Head of caudate nucleus (tissue), 42 donors: ENCODE data around the gene IMMT.

ENCODE experiments used
- DNase-seq, 42 donors: peaks; one replicate each; pipeline versions ENCODE4 v3.0.0 to v3.0.0-alpha.2; 2020 to 2021; ENCODE audit warnings: mixed read lengths in 7 of 42
- intact Hi-C: fragments of 100-400 bp; cut with DNase I; formaldehyde crosslinking; loops from one replicate; pipeline ENCODE4 v1.15.0; 2022

The IMMT gene

GRCh38 chr2:86227685-86228084, 32.4 kb upstream of the IMMT start:
- DNase-seq = peak in 1 of 42 donors; percentile 16
- intact Hi-C loops = no loop called here

GRCh38 chr2:86226636-86227520, 31.6 kb upstream of the IMMT start:
- intact Hi-C loops = no loop called here
- DNase-seq = peak in 2 of 42 donors; percentile 16 to 20

GRCh38 chr2:86226070-86226469, 30.8 kb upstream of the IMMT start:
- peak in 2 of 42 donors; percentile 23 to 32 for DNase-seq
- intact Hi-C loops = no loop called here

- intact Hi-C loops = no loop called here
Measured at GRCh38 chr2:86225581-86225980, 30.3 kb upstream of the IMMT start.

GRCh38 chr2:86224645-86225355, 29.5 kb upstream of the IMMT start:
- intact Hi-C loops = no loop called here
- DNase-seq = peak in 2 of 42 donors; percentile 25 to 37

More at GRCh38 chr2:86225581-86225980, 30.3 kb upstream of the IMMT start:
- DNase-seq = peak; percentile 38 to 91 (median 70)

- DNase-seq = peak in 9 of 42 donors; percentile 21 to 58 (median 39)
- intact Hi-C loops = no loop called here
Measured at GRCh38 chr2:86223927-86224560, 28.8 kb upstream of the IMMT start.

GRCh38 chr2:86223140-86223926, 28.1 kb upstream of the IMMT start:
- peak; percentile 30 to 90 (median 68) for DNase-seq
- intact Hi-C loops = no loop called here

GRCh38 chr2:86221066-86221684, 25.9 kb upstream of the IMMT start:
- peak in 35 of 42 donors; percentile 28 to 85 (median 64) for DNase-seq
- intact Hi-C loops = no loop called here

GRCh38 chr2:86219896-86220295, 24.6 kb upstream of the IMMT start:
- intact Hi-C loops = loop anchor here (10.0 kb wide), 1 partner anchor 145 kb away; no protein-coding TSS in a partner anchor

GRCh38 chr2:86218124-86218523, 22.9 kb upstream of the IMMT start:
- DNase-seq = peak in 1 of 42 donors; percentile 21
- intact Hi-C loops = loop anchor here (10.0 kb wide), 1 partner anchor 147 kb away; no protein-coding TSS in a partner anchor

More at GRCh38 chr2:86219896-86220295, 24.6 kb upstream of the IMMT start:
- peak in 3 of 42 donors; percentile 0 to 11 (median 11) for DNase-seq

GRCh38 chr2:86216575-86217555, 21.6 kb upstream of the IMMT start:
- peak in 38 of 42 donors; percentile 27 to 81 (median 56) for DNase-seq
- intact Hi-C loops = loop anchor here (10.0 kb wide), 1 partner anchor 148 kb away; no protein-coding TSS in a partner anchor

GRCh38 chr2:86214503-86214832, 19.2 kb upstream of the IMMT start:
- no peak for DNase-seq
- intact Hi-C loops = loop anchor here (10.0 kb wide), 1 partner anchor 150 kb away; no protein-coding TSS in a partner anchor

GRCh38 chr2:86213699-86214502, 18.6 kb upstream of the IMMT start:
- peak in 2 of 42 donors; percentile 15 to 29 for DNase-seq
- intact Hi-C loops = loop anchor here (10.0 kb wide), 1 partner anchor 151 kb away; no protein-coding TSS in a partner anchor

- no peak for DNase-seq
- intact Hi-C loops = loop anchor here (10.0 kb wide), 1 partner anchor 152 kb away; no protein-coding TSS in a partner anchor
Measured at GRCh38 chr2:86213056-86213455, 17.8 kb upstream of the IMMT start.

GRCh38 chr2:86211796-86212188, 16.5 kb upstream of the IMMT start:
- DNase-seq = no peak
- intact Hi-C loops = loop anchor here (10.0 kb wide), 1 partner anchor 153 kb away; no protein-coding TSS in a partner anchor
